Heart left ventricle (tissue), 16 donors: Measurements from ENCODE around the gene CCDC92. TPM values are rescaled to one million over a fixed set of nuclear protein-coding genes. Genes with fewer than 3 reads are reported as not detected.

Experiments used
- ATAC-seq, 4 donors: fragments of 200-7000 bp; cut with Tn5 transposase; one replicate each; pipeline ENCODE4 v1.9.1; 2020 to 2022; ENCODE audit warnings: moderate library complexity in 4 of 4, mild to moderate bottlenecking in 3 of 4, moderate number of reproducible peaks in 1 of 4
- DNase-seq, 5 donors: peaks; one replicate each; pipeline ENCODE4 v3.0.0-alpha.2; 2020
- H3K27ac ChIP-seq, 12 donors: fragments of 200-600 bp; sonication (generic) in 4 of 12; one replicate each; pipeline versions ENCODE4 v1.5.0 to v1.8.0; 2016 to 2022; ENCODE audit warnings: mild to moderate bottlenecking in 2 of 12
- H3K27me3 ChIP-seq, 9 donors: fragments of 200-600 bp; sonication (generic) in 2 of 9; one replicate each; pipeline versions ENCODE4 v1.5.1 to v1.8.0; 2016 to 2022; ENCODE audit warnings: mild to moderate bottlenecking in 3 of 9
- H3K36me3 ChIP-seq, 9 donors: fragments of 200-600 bp; sonication (generic) in 2 of 9; one replicate each; pipeline versions ENCODE4 v1.5.0 to v1.8.0; 2018 to 2022; ENCODE audit warnings: mild to moderate bottlenecking in 2 of 9
- H3K4me1 ChIP-seq, 12 donors: fragments of 200-600 bp; sonication (generic) in 4 of 12; one replicate each; pipeline versions ENCODE4 v1.5.0 to v1.8.0; 2016 to 2022; ENCODE audit warnings: mild to moderate bottlenecking in 3 of 12
- H3K4me3 ChIP-seq, 12 donors: fragments of 200-600 bp; sonication (generic) in 4 of 12; one replicate each; pipeline versions ENCODE4 v1.5.0 to v1.8.0; 2017 to 2022; ENCODE audit warnings: mild to moderate bottlenecking in 9 of 12, moderate library complexity in 4 of 12
- H3K9me3 ChIP-seq, 12 donors: fragments of 200-600 bp; sonication (generic) in 4 of 12; one replicate each; pipeline versions ENCODE4 v1.5.0 to v1.8.0; 2016 to 2022; ENCODE audit warnings: mild to moderate bottlenecking in 1 of 12
- POLR2A ChIP-seq, 2 donors: fragments of 450-650 bp; IDR thresholded peaks; one replicate each; pipeline ENCODE4 v1.6.1; 2017; ENCODE audit warnings: antibody characterized with exemption in 2 of 2, mild to moderate bottlenecking in 2 of 2, moderate library complexity in 2 of 2
- WGBS, 4 donors: extraction: QIAGEN DNeasy Blood & Tissue Kit in 2 of 4; methylation state at CpG; one replicate each; pipeline versions ENCODE4 v1.1.5 to v1.1.7; 2013 to 2018; 5-methylcytosine and 5-hydroxymethylcytosine counted together
- intact Hi-C, 10 donors: fragments of 100-400 bp; cut with DNase I; formaldehyde crosslinking; loops; one replicate each; pipeline versions ENCODE4 v1.11.1 to v1.14.2; 2022
- polyA plus RNA-seq, 2 donors: library from polyadenylated mRNA; stranded (reverse); fragments of 200-250 nt; gene quantifications; one replicate each; pipeline ENCODE4 v1.2.3, GENCODE V29; 2013
- total RNA-seq, 9 donors: library from RNA; depleted of rRNA in 2 of 9; stranded (reverse); fragments of >200 nt in 2 of 9; fragmentation: NEBNext Ultra II Directional in 3 of 9; extraction: Animal tissue kit (Norgen Biotek cat#: 25700) in 3 of 9; gene quantifications; one replicate each; pipeline versions ENCODE4 v1.1.0 to v1.2.4, GENCODE V29; 2016 to 2023
- TF ChIP-seq, protein P1 (sequence below), 12 donors: fragments of 200-600 bp; sonication (generic) in 4 of 12; IDR thresholded peaks; one replicate each; pipeline versions ENCODE4 v1.5.0 to v1.8.0; 2018 to 2022; ENCODE audit warnings: antibody characterized with exemption in 12 of 12, mild to moderate bottlenecking in 5 of 12
- donor health status: ischemic (EF 13 %, LVEDD 7.1; RV severe dilation, severe dysfunction).
- donor health status: healthy with polysubstance abuse.
- donor health status: DM: no; HTN: yes; CAD: no.
- donor health status: DM: no; HTN: no; CAD: no.
- donor health status: ischemic (EF 25% LVEDD 6.9; RV normal size, moderate dysfunction).
- donor health status: ischemic (EF 25% LVEDD 5.7; RV mildly dilated, moderate dysfunction).
- donor health status: healthy.
- donor health status: DM: yes; HTN: yes; CAD: no.
- donor health status: ischemic (EF 35%, LVEDD 5.7; RV mildly dilated, moderate dysfunction).
- donor health status: nonischemic (EF 11% LVEDD 7.7; RV severe dilation, severe dysfunction).
- donor health status: DM: yes; HTN: yes; CAD: no.
- donor health status: PGD.
- donor health status: ischemic (EF 29% LVEDD 5.4; RV normal size, mild dysfunction).
- donor health status: nonischemic (EF 23%, LVEDD 6.1; RV moderate dilation, normal function).

The CCDC92 gene
- total and polyA plus RNA-seq, 11 donors, result 37.8 to 86.1 (median 58.1) TPM

DNA sequence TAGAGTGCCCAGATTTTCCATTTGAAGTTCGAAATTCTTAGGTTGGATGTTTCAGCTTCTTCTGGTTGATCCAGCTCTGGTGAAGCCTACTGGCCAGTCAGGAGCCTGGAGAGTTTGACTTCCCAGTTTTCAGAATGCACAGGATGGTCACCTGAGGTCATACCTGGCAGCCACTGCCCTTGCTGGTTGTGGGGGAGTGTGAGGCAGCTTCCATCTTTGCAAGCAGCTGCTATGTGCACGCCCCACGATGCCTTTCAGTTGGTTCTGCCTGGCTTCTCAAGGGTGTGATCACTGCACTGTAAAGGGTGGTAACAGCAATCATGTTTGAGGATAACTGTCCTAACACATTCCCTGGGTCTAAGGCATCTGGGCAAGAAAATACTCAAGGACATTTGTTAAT, 15.4 kb downstream of the CCDC92 start:
- Histone ChIP-seq H3K27me3 (no peaks in the 10 kb centered on the region), H3K36me3 (peaks cover 0 to 2% (median 0%) of the 10 kb centered on the region in 9 donors), H3K4me3 (no peak overlapping the region), H3K4me1 (peaks cover 0 to 54% (median 20%) of the 10 kb centered on the region in 12 donors), H3K9me3 (no peaks in the 10 kb centered on the region), H3K27ac (peak overlapping the region in 1 of 12 donors; percentile 20)
- ATAC-seq, result no peak
- 84 to 90% (median 89%) methylated on average over 3 of the region's 3 CpGs for WGBS, 4 donors
- intact Hi-C loops, result no loop called here
- DNase-seq, result no peak
- TF ChIP-seq, protein P1, sequence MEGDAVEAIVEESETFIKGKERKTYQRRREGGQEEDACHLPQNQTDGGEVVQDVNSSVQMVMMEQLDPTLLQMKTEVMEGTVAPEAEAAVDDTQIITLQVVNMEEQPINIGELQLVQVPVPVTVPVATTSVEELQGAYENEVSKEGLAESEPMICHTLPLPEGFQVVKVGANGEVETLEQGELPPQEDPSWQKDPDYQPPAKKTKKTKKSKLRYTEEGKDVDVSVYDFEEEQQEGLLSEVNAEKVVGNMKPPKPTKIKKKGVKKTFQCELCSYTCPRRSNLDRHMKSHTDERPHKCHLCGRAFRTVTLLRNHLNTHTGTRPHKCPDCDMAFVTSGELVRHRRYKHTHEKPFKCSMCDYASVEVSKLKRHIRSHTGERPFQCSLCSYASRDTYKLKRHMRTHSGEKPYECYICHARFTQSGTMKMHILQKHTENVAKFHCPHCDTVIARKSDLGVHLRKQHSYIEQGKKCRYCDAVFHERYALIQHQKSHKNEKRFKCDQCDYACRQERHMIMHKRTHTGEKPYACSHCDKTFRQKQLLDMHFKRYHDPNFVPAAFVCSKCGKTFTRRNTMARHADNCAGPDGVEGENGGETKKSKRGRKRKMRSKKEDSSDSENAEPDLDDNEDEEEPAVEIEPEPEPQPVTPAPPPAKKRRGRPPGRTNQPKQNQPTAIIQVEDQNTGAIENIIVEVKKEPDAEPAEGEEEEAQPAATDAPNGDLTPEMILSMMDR (IDR thresholded peaks at IDR 0.05), result no peak
- no peak for TF ChIP-seq POLR2A (IDR thresholded peaks at IDR 0.05)

DNA sequence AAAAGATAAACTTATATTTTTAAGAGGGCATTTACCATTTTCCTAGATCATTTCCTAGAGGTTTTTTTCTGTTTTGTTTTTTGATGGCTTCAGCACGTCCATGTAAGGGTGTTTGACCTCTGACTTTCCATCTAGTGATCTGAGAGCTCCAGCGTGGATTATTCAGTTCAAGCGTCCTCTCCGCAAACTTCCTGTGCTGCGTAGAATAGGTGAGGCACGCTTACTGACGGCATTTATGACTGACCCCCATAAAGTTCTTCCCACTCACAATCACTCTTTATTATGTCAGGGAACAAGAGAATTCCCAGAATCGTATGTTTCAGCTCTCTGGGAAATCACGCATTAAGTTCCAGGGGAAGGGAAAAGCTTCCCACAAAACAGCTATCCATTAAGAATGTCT, 16.4 kb downstream of the CCDC92 start:
- Histone ChIP-seq H3K4me3 (no peak overlapping the region), H3K9me3 (no peaks in the 10 kb centered on the region), H3K4me1 (peaks cover 0 to 54% (median 23%) of the 10 kb centered on the region in 12 donors), H3K27ac (peak overlapping the region in 1 of 12 donors; percentile 20), H3K36me3 (peaks cover 0 to 2% (median 0%) of the 10 kb centered on the region in 9 donors), H3K27me3 (no peaks in the 10 kb centered on the region)
- ATAC-seq (no peak), DNase-seq (no peak)
- intact Hi-C loops, result no loop called here
- TF ChIP-seq, protein P1 (IDR thresholded peaks at IDR 0.05), result no peak
- TF ChIP-seq POLR2A (IDR thresholded peaks at IDR 0.05), result no peak
- 89 to 94% (median 92%) methylated on average over 9 of the region's 9 CpGs for WGBS, 4 donors

GRCh38 chr12:123954647-123955350, 17.8 kb downstream of the CCDC92 start:
- TF ChIP-seq, protein P1 (IDR thresholded peaks at IDR 0.05), result no peak
- no peak for TF ChIP-seq POLR2A (IDR thresholded peaks at IDR 0.05)
- DNase-seq (no peak), ATAC-seq (peak; percentile 68 to 73 (median 71))
- no peaks in the 10 kb centered on the region for H3K27me3 ChIP-seq
- intact Hi-C loops, result no loop called here
- peaks cover 0 to 2% (median 0%) of the 10 kb centered on the region in 9 donors for H3K36me3 ChIP-seq
- peaks cover 0 to 63% (median 35%) of the 10 kb centered on the region in 12 donors for H3K4me1 ChIP-seq
- WGBS, 4 donors, result 72 to 81% (median 75%) methylated on average over 9 to 10 of the region's 10 CpGs
- peak overlapping the region; percentile 23 to 82 (median 70) for H3K27ac ChIP-seq
- no peaks in the 10 kb centered on the region for H3K9me3 ChIP-seq
- H3K4me3 ChIP-seq, result no peak overlapping the region

- H3K4me1 ChIP-seq, result peaks cover 0 to 88% (median 41%) of the 10 kb centered on the region in 12 donors
- no peak for ATAC-seq
- TF ChIP-seq POLR2A (IDR thresholded peaks at IDR 0.05), result no peak
- TF ChIP-seq, protein P1 (IDR thresholded peaks at IDR 0.05), result no peak
- no peak overlapping the region for H3K4me3 ChIP-seq
- H3K27me3 ChIP-seq, result no peaks in the 10 kb centered on the region
- intact Hi-C loops, result no loop called here
- peak overlapping the region in 1 of 12 donors; percentile 31 for H3K27ac ChIP-seq
- H3K36me3 ChIP-seq, result peaks cover 0 to 4% (median 0%) of the 10 kb centered on the region in 9 donors
- H3K9me3 ChIP-seq, result no peaks in the 10 kb centered on the region
- no peak for DNase-seq
- 46 to 61% (median 55%) methylated on average over 2 of the region's 2 CpGs for WGBS, 4 donors
Measured at GRCh38 chr12:123952037-123952436, 20.6 kb downstream of the CCDC92 start.
